Measurements from ENCODE around the gene FUT8. TPM values are rescaled to one million over a fixed set of nuclear protein-coding genes. Genes with fewer than 3 reads are reported as not detected.

The FUT8 gene
- total and polyA plus RNA-seq, 9 donors, result 18.1 to 51.1 (median 27.4) TPM

DNA sequence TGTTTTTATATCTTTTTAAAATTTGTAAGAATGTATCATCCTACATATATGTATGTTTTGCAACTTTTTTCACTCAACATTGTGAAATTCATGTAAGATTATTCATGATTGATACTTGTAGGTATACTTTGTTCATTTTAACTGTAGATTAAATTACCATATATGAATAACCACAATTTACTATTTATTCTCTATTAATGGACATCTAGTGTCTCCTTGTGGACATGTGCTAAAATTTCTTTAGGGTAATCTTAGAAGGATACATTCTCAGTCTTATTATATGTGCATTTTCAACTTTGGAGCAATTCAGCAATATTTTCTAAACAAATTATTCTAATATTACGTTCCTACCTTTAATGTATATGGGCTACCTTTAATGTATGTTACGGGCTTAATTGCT, 192.4 kb downstream of the FUT8 start:
- DNase-seq, result no peak
- no peaks in the 10 kb centered on the region for H3K4me1 ChIP-seq (ENCODE audit: insufficient read depth)
- no peak overlapping the region for H3K4me3 ChIP-seq
- WGBS, 3 donors, result 46 to 49% (median 48%) methylated on average over 2 of the region's 2 CpGs
- H3K27me3 ChIP-seq, result no peaks in the 10 kb centered on the region
- H3K36me3 ChIP-seq, result no peaks in the 10 kb centered on the region
- intact Hi-C loops (cut with DNase I), result no loop called here
- TF ChIP-seq POLR2A (IDR thresholded peaks at IDR 0.05) (no peak), EP300 (IDR thresholded peaks at IDR 0.05) (no peak)
- TF ChIP-seq, protein P1, sequence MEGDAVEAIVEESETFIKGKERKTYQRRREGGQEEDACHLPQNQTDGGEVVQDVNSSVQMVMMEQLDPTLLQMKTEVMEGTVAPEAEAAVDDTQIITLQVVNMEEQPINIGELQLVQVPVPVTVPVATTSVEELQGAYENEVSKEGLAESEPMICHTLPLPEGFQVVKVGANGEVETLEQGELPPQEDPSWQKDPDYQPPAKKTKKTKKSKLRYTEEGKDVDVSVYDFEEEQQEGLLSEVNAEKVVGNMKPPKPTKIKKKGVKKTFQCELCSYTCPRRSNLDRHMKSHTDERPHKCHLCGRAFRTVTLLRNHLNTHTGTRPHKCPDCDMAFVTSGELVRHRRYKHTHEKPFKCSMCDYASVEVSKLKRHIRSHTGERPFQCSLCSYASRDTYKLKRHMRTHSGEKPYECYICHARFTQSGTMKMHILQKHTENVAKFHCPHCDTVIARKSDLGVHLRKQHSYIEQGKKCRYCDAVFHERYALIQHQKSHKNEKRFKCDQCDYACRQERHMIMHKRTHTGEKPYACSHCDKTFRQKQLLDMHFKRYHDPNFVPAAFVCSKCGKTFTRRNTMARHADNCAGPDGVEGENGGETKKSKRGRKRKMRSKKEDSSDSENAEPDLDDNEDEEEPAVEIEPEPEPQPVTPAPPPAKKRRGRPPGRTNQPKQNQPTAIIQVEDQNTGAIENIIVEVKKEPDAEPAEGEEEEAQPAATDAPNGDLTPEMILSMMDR (IDR thresholded peaks at IDR 0.05), result no peak
- H3K27ac ChIP-seq, result no peak overlapping the region
- no peaks in the 10 kb centered on the region for H3K9me3 ChIP-seq

- DNase-seq, result no peak
- intact Hi-C loops (cut with DNase I), result no loop called here
- H3K9me3 ChIP-seq, result no peaks in the 10 kb centered on the region
- no peak overlapping the region for H3K4me3 ChIP-seq
- no peaks in the 10 kb centered on the region for H3K27me3 ChIP-seq
- H3K36me3 ChIP-seq, result no peaks in the 10 kb centered on the region
- TF ChIP-seq POLR2A (IDR thresholded peaks at IDR 0.05) (no peak), EP300 (IDR thresholded peaks at IDR 0.05) (no peak)
- TF ChIP-seq, protein P1 (IDR thresholded peaks at IDR 0.05), result no peak
- H3K4me1 ChIP-seq (ENCODE audit: insufficient read depth), result no peaks in the 10 kb centered on the region
- no peak overlapping the region for H3K27ac ChIP-seq
Measured at GRCh38 chr14:65606460-65606859, 193.9 kb downstream of the FUT8 start.

GRCh38 chr14:65613131-65613650, 200.7 kb downstream of the FUT8 start:
- WGBS, 3 donors, result 97 to 99% (median 97%) methylated on average over 3 of the region's 3 CpGs

GRCh38 chr14:65618996-65619395, 206.5 kb downstream of the FUT8 start:
- Histone ChIP-seq H3K9me3 (no peaks in the 10 kb centered on the region), H3K27ac (no peak overlapping the region), H3K27me3 (no peaks in the 10 kb centered on the region), H3K36me3 (no peaks in the 10 kb centered on the region), H3K4me3 (no peak overlapping the region), H3K4me1 (ENCODE audit: insufficient read depth) (no peaks in the 10 kb centered on the region)
- WGBS, 3 donors, result 90 to 96% (median 92%) methylated on average over 3 of the region's 3 CpGs
- DNase-seq, result no peak
- TF ChIP-seq POLR2A (IDR thresholded peaks at IDR 0.05) (no peak), EP300 (IDR thresholded peaks at IDR 0.05) (no peak)
- TF ChIP-seq, protein P1 (IDR thresholded peaks at IDR 0.05), result no peak
- intact Hi-C loops (cut with DNase I), result no loop called here

More at GRCh38 chr14:65613131-65613650, 200.7 kb downstream of the FUT8 start:
- no peaks in the 10 kb centered on the region for H3K9me3 ChIP-seq
- no peak overlapping the region for H3K27ac ChIP-seq
- no peaks in the 10 kb centered on the region for H3K4me1 ChIP-seq (ENCODE audit: insufficient read depth)
- no peaks in the 10 kb centered on the region for H3K27me3 ChIP-seq
- no peak for DNase-seq
- H3K36me3 ChIP-seq, result no peaks in the 10 kb centered on the region
- H3K4me3 ChIP-seq, result no peak overlapping the region
- intact Hi-C loops (cut with DNase I), result no loop called here
- TF ChIP-seq, protein P1 (IDR thresholded peaks at IDR 0.05), result no peak
- TF ChIP-seq EP300 (IDR thresholded peaks at IDR 0.05) (no peak), POLR2A (IDR thresholded peaks at IDR 0.05) (no peak)
